GM12801 (cell line): ENCODE data around the gene APOBEC3F.

Experiments
- TF ChIP-seq, protein P1 (sequence below): IDR thresholded peaks from one replicate; pipeline ENCODE4 v1.5.1; 2011; ENCODE audit warnings: control low read depth; ENCODE audit not compliant: insufficient read length; ENCODE audit errors: extremely low read depth

The APOBEC3F gene

DNA sequence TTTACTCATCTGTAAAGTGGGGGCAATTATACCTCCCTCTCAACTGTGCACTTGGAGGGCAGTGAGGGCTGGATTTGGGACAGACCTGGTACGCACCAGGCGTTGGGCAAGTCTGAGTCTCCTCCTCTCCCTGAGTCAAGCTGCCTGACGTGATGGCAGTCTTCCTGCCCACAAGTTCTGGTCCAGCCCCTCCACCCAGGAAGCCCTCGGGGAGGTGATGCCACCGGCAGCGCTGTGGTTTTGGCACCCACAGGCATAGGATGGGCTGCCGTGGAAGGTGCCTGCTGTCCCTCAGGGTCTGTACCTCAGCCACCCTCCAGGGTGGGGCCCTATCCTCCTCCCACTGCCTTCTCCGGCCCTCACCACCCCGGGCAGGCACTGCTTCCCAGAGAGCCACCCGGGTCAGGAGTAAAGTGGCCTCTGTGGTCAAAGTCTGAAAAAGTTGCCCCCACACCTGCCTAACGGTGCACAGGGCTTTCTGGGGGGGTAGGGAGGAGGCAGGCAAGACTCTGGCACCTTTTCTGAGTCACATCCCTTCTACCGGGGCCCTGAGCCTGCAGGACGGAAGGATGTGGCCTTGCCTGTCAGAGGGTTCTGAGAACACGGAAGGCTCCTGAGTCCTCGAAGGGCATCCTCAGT is 49.9 kb downstream of the APOBEC3F start:
- TF ChIP-seq, protein P1, sequence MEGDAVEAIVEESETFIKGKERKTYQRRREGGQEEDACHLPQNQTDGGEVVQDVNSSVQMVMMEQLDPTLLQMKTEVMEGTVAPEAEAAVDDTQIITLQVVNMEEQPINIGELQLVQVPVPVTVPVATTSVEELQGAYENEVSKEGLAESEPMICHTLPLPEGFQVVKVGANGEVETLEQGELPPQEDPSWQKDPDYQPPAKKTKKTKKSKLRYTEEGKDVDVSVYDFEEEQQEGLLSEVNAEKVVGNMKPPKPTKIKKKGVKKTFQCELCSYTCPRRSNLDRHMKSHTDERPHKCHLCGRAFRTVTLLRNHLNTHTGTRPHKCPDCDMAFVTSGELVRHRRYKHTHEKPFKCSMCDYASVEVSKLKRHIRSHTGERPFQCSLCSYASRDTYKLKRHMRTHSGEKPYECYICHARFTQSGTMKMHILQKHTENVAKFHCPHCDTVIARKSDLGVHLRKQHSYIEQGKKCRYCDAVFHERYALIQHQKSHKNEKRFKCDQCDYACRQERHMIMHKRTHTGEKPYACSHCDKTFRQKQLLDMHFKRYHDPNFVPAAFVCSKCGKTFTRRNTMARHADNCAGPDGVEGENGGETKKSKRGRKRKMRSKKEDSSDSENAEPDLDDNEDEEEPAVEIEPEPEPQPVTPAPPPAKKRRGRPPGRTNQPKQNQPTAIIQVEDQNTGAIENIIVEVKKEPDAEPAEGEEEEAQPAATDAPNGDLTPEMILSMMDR: no peak

DNA sequence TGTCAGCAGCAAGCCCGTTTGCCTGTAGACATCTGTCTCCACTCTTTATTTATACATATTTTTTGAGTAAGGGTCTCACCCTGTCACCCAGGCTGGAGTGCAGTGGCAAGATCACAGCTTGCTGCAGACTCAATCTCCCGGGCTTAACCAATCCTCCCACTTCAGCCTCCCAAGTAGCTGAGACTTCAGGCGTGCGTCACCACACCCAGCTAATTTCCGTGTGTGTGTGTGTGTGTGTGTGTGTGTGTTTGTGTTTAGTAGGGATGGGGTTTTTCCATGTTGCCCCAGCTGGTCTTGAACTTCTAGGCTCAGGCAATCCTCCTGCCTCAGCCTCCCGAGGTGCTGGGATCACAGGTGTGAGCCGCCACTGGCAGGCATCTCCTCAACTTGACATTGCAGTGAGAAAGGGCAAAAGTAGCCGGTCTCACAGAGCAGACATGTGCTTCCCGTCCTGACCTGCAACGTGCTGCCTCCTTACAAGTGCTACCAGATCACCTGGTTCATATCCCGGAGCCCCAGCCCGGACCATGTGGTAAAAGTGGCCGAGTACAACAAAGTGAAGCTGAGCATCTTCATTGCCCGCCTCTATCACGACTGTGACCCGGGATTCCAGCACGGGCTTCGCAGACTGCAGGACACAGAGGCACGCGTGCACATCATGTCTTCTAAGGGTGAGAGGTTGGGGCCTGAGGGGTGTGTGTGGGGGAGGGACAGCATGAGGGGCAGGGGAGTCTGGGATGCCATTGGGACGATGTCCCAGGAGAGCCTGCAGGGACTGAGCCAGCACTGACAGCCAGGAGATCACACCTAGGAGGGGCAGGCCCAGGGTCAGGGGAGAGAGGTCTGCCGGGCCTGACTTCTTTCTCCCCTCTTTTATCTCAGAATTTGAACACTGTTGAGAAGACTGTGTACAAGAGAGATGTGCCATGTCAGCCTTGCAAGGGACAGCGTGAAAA is 50.7 kb downstream of the APOBEC3F start:
- TF ChIP-seq, protein P1: no peak

DNA sequence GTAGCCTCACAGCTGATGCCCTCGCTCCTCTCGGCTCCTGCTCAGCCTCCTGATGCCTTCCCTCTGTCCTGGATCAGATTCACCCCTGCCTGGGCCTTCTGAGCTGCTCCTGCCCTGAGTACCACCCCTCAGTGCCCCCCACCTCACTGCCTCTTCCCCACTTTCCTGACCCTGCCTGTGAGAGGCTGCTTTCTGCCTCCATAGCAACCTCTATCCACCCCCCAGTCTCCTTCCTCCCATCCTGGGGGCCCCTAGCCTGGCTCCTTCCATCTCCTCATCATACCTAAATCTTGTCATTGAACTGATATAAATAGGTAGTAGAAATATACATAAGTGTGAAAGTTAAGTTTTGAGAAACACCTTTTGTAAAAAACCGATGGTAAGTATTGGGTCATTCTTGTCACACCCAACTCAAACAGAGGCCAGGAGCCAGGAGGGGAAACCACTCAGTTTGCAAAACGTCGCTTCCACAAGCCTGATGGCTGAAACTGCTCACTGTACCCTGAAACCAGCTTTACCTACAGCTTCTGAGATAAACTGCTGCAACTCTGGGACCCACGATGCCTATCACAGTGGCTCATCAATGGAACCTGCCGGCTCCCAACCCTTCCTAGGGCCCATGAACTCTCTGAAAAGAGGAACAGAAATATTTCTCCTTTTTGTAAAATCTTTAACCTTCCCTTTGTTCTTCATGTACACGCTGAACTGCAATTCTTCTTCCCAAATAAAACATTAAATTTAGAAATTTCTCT is 51.6 kb downstream of the APOBEC3F start:
- TF ChIP-seq, protein P1: no peak

DNA sequence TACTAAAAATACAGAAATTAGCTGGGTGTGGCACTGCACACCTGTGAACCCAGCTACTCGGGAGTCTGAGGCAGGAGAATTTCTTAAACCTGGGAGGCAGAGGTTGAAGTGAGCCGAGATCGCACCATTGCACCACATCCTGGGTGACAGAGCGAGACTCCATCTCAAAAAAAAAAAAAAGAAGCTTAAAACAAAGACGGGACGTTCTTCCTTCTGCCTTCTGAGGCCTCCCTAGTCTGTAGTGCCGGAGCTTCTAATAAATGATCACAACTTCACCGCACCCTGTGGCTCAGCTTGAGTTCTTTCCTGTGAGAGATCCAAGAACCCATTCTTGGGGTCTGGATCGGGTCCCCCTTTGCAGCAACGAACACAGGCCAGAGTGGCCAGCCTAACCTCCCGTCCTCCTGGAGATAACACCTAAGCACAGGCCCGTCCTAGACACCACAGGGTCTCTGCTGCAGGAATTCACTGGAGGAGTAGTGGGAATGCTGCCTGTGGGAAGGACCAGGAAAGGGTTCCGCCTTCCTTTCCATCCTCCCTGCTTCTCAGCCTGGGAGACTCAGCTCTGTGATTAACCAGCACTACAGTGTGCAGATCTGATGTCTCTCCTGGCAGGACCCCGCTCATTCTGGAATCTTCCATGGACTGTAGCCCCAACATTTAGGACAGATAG is 54.2 kb downstream of the APOBEC3F start:
- TF ChIP-seq, protein P1: no peak

DNA sequence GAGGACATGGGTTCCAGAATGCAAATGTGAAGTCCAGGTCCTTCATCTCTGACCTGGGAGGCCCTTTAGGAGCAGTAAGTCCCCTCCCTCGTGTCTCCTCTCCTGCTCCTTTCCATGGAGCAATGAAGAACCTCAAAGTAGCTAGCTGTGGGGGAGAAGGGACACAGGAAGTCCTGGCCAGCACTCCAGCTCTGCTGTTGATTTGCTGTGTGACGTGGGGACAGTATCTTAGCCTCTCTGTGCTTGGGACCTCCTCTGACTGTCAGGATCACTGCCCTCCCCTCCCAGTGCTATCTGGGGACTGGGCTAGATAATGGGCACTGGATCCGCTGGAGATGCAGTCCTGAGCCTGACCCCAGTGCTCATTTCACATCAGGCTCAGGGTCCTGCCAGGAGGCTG is 55.3 kb downstream of the APOBEC3F start:
- TF ChIP-seq, protein P1: no peak

DNA sequence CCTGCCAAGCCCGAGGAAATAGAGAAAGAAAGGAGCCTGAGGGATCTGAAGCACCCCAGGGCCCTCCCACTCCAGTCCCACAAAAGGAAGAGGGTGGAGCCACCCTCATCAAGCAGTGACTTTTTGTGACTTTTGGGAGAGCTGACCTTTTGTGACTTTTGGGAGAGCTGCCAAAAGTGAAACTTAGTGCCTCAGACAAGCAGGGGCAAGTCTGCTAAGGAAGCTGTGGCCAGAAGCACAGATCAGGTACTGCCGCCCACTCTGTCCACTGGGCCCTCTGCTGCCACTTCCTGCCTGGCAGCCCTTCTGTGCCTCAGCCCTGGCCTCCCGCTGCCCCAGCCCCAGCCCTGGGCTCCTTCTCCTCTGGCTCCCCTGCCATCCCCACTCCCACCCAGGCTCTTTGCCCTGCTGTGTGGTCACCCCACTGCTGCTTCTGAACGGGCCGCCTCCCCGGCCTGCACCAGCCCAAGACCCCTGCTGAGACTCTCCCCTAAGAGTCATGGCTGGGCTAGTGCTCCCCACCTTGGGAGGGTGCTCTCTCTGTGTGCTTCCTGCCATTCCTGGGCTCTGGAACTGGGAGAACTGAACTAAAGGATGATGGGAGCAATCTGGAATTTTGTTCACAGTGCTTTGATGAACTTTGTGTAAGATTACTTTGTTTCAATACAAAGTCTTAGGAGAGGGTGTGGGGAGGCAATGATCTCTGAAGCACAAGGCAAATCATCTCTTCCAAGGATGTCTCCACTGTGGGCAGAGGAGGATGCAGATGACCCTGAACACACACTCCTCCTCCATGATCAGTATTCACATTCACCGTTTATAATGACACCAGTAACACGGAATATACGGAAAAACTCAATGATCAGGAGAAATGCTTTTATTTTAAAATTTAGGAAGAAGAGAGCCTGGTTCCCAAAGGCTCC is 56.7 kb downstream of the APOBEC3F start, which contains the start of gene APOBEC3H:
Gene APOBEC3H (plus strand): TSS at position 147 of the 923 bp plus-strand sequence. CDS start 3,035 bp downstream, outside the sequence.
- TF ChIP-seq, protein P1: no peak
